ENCODE results near the gene SGO2. TPM values are rescaled to one million over a fixed set of nuclear protein-coding genes. Genes with fewer than 3 reads are reported as not detected.
"Not testable (repeated sequence)": the region's sequence is repeated elsewhere in the genome, so short reads cannot be mapped to it uniquely, and the experiment has no call there.

SGO2 gene
- total RNA-seq, 6 experiments from 2014 or later, result 10.6 to 22.3 (median 20.5) TPM

- Mint-ChIP-seq H3K4me3 (peak overlapping the region; percentile 28; the same call in 1 of the 2 replicates), H3K36me3 (ENCODE audit: low read depth) (peaks cover 62% of the 10 kb centered on the region), H3K27me3 (ENCODE audit: insufficient read depth) (no peaks in the 10 kb centered on the region; the same call in 1 of the 2 replicates), H3K4me1 (ENCODE audit: low read depth) (peaks cover 71% of the 10 kb centered on the region), H3K9me3 (no peaks in the 10 kb centered on the region), H3K27ac (peak overlapping the region; percentile 97)
- no peak for DNase-seq
- TF ChIP-seq CTCF (IDR thresholded peaks at IDR 0.05), result no peak
Observed at GRCh38 chr2:200625282-200625681, 99.3 kb downstream of the SGO2 start.

- peak; percentile 94 for DNase-seq
- Mint-ChIP-seq H3K4me3 (peak overlapping the region; percentile 72), H3K27ac (peak overlapping the region; percentile 97), H3K36me3 (ENCODE audit: low read depth) (peaks cover 62% of the 10 kb centered on the region), H3K27me3 (ENCODE audit: insufficient read depth) (no peaks in the 10 kb centered on the region; the same call in 1 of the 2 replicates), H3K9me3 (no peaks in the 10 kb centered on the region), H3K4me1 (ENCODE audit: low read depth) (peaks cover 71% of the 10 kb centered on the region)
- peak; percentile 42; the same call in 1 of the 2 replicates for TF ChIP-seq CTCF (IDR thresholded peaks at IDR 0.05)
Observed at GRCh38 chr2:200625958-200626363, 100.0 kb downstream of the SGO2 start.

GRCh38 chr2:200627110-200627770, 101.2 kb downstream of the SGO2 start:
- H3K9me3 Mint-ChIP-seq, result no peaks in the 10 kb centered on the region
- peaks cover 60% of the 10 kb centered on the region for H3K36me3 Mint-ChIP-seq (ENCODE audit: low read depth)
- no peak overlapping the region for H3K4me3 Mint-ChIP-seq
- no peak for DNase-seq
- H3K4me1 Mint-ChIP-seq (ENCODE audit: low read depth), result peaks cover 68% of the 10 kb centered on the region
- TF ChIP-seq CTCF (IDR thresholded peaks at IDR 0.05), result no peak
- H3K27me3 Mint-ChIP-seq (ENCODE audit: insufficient read depth), result no peaks in the 10 kb centered on the region; the same call in 1 of the 2 replicates
- H3K27ac Mint-ChIP-seq, result peak overlapping the region; percentile 57

- peak; percentile 37 for DNase-seq
- not testable (repeated sequence) for H3K27ac Mint-ChIP-seq; H3K9me3 Mint-ChIP-seq; H3K4me3 Mint-ChIP-seq; H3K27me3 Mint-ChIP-seq (ENCODE audit: insufficient read depth)
- H3K36me3 Mint-ChIP-seq (ENCODE audit: low read depth), result peaks cover 55% of the 10 kb centered on the region
- peaks cover 56% of the 10 kb centered on the region for H3K4me1 Mint-ChIP-seq (ENCODE audit: low read depth)
Observed at GRCh38 chr2:200628461-200628860, 102.5 kb downstream of the SGO2 start.

GRCh38 chr2:200631287-200631686, 105.3 kb downstream of the SGO2 start:
- no peak for DNase-seq
- Mint-ChIP-seq H3K27me3 (ENCODE audit: insufficient read depth) (no peaks in the 10 kb centered on the region), H3K27ac (no peak overlapping the region), H3K4me3 (no peak overlapping the region), H3K36me3 (ENCODE audit: low read depth) (peaks cover 52% of the 10 kb centered on the region), H3K4me1 (ENCODE audit: low read depth) (peaks cover 28% of the 10 kb centered on the region), H3K9me3 (no peaks in the 10 kb centered on the region)
- no peak for TF ChIP-seq CTCF (IDR thresholded peaks at IDR 0.05)

Other genes starting within 250 kb of the SGO2 start
- 100 to 1,000 TPM; 146 to 205 (median 198) TPM for gene SPATS2L, start 219.5 kb upstream of the SGO2 start, total RNA-seq (2021; fragmentation: NEBNext Ultra II Directional; extraction: Animal tissue kit (Norgen Biotek cat#: 25700))
- gene KCTD18, start 16.1 kb upstream of the SGO2 start, total RNA-seq (2021; fragmentation: NEBNext Ultra II Directional; extraction: Animal tissue kit (Norgen Biotek cat#: 25700)), result 10 to 100 TPM; 11.2 to 14.6 (median 13.3) TPM
- gene AOX1, start 59.8 kb downstream of the SGO2 start, total RNA-seq (2021; fragmentation: NEBNext Ultra II Directional; extraction: Animal tissue kit (Norgen Biotek cat#: 25700)), result 10 to 100 TPM; 46.7 to 71.7 (median 62.1) TPM

Data from HFFc6 (cell line).